ENCODE data around the gene UPK1A. TPM values are rescaled to one million over a fixed set of nuclear protein-coding genes. Genes with fewer than 3 reads are reported as not detected.

UPK1A gene
- total and polyA plus RNA-seq, 2 of the 8 experiments (the other 6 are each of a cell fraction or from before 2014, with no cell fraction given), result 0.56 to 9.9 TPM

DNA sequence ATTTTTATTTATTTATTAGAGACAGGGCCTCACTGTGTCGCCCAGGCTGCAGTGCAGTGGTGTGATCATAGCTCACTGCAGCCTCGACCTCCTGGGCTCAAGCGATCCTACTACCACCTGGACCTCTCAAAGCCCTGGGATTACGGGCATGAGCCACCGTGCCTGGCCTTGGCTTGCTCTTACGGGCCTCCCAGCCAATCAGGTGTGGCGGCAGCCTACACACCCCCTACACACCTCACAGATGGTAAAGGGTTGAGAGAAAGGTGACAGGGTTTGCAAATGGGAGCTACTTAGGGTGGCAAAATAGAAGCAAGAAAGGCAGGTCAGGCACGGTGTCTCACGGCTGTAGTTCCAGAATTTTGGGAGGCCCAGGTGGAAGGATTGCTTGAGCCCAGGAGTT is 37.0 kb downstream of the UPK1A start:
- H2BK120ac ChIP-seq (replicated peaks; ENCODE audit: low read depth, low read length), result no peak overlapping the region
- no peak overlapping the region for H3K23ac ChIP-seq (ENCODE audit: insufficient read length)
- no peak overlapping the region for H2AK5ac ChIP-seq (ENCODE audit: low read depth, low read length)
- peaks cover 4% of the 10 kb centered on the region; the same call in 1 of the 2 replicates for H3K23me2 ChIP-seq (ENCODE audit: low read depth, low read length)
- no peaks in the 10 kb centered on the region; a peak in 1 of 8 replicates for H3K36me3 ChIP-seq (ENCODE audit: control insufficient read depth in 2 of 4, insufficient read depth in 4 of 4, low read length in 3 of 4)
- FAIRE-seq (no peak), DNase-seq (ENCODE audit: low read depth in 1 of 2, low spot score in 2 of 2) (no peak)
- no peak overlapping the region for H3K27ac ChIP-seq (ENCODE audit: low read depth, low read length)
- H4K5ac ChIP-seq (ENCODE audit: insufficient read length, low read depth, low read length), result no peak overlapping the region
- H2BK12ac ChIP-seq (ENCODE audit: low read depth, low read length), result no peak overlapping the region
- peaks cover 2 to 11% (median 11%) of the 10 kb centered on the region in 4 experiments; a peak in 6 of 7 replicates for H3K27me3 ChIP-seq (replicated peaks in 1 of 4; ENCODE audit: control insufficient read depth in 3 of 4, extremely low read depth in 1 of 4, insufficient read depth in 3 of 4, low read length in 3 of 4)
- no peak overlapping the region for H3K56ac ChIP-seq (replicated peaks; ENCODE audit: insufficient read length, low read depth, low read length)
- peak overlapping the region in 1 of 2 experiments; percentile 87; a peak in 1 of 4 replicates for H3K4me2 ChIP-seq (ENCODE audit: insufficient read depth in 1 of 2, low read depth in 2 of 2, low read length in 2 of 2)
- no peak overlapping the region for H2BK15ac ChIP-seq (ENCODE audit: low read length)
- no peaks in the 10 kb centered on the region for H3K79me2 ChIP-seq (ENCODE audit: control insufficient read depth in 1 of 2, insufficient read depth in 2 of 2, low read length in 2 of 2)
- no peaks in the 10 kb centered on the region for H3K79me1 ChIP-seq (ENCODE audit: low read depth, low read length)
- H2AFZ ChIP-seq (ENCODE audit: low read length), result no peak overlapping the region
- no peak overlapping the region for H3K9ac ChIP-seq (replicated peaks in 1 of 4; ENCODE audit: extremely low read depth in 1 of 4, low read depth in 3 of 4, low read length in 3 of 4)
- no peak overlapping the region for H4K8ac ChIP-seq (ENCODE audit: extremely low read depth, insufficient read depth, low read length)
- TF ChIP-seq MAX (IDR thresholded peaks at IDR 0.05) (peak; percentile 40), SP1 (IDR thresholded peaks at IDR 0.05; ENCODE audit: low read depth, low read length) (0 out of 2 replicates have a peak, but pooled peaks have one; percentile 28), POU5F1 (IDR thresholded peaks at IDR 0.05; ENCODE audit: low read depth, low read length) (no peak)
- CTCF ChIA-PET (ENCODE audit: partially characterized antibody), result interaction anchor here (1.0 to 8.4 kb wide), 6 partner anchors 10 to 188 kb away, joined by 3 to 67 read pairs (median 4); no protein-coding TSS in a partner anchor
- peaks cover 0 to 4% (median 3%) of the 10 kb centered on the region in 4 experiments; a peak in 4 of 7 replicates for H3K4me1 ChIP-seq (replicated peaks in 1 of 4; ENCODE audit: control insufficient read depth in 3 of 4, insufficient read depth in 4 of 4, low read length in 3 of 4)
- H3K4ac ChIP-seq (replicated peaks; ENCODE audit: insufficient read length, low read depth, low read length), result no peak overlapping the region
- POLR2A ChIA-PET (ENCODE audit: partially characterized antibody), result interaction anchor here (0.6 to 3.7 kb wide), 7 partner anchors 9 to 160 kb away, joined by 3 to 28 read pairs (median 6); partner anchors contain the start of gene LIN37
- H4K91ac ChIP-seq (replicated peaks; ENCODE audit: insufficient read length, low read length), result no peak overlapping the region
- peaks cover 0 to 3% of the 10 kb centered on the region in 2 experiments; a peak in 1 of 4 replicates for H3K9me3 ChIP-seq (ENCODE audit: insufficient read depth in 2 of 2, low read depth in 1 of 2, low read length in 1 of 2)
- H2BK5ac ChIP-seq (ENCODE audit: low read depth, low read length), result no peak overlapping the region
- no peak overlapping the region for H3K4me3 ChIP-seq (ENCODE audit: extremely low read depth in 1 of 4, insufficient read depth in 2 of 4, low read depth in 3 of 4, low read length in 4 of 4)
- H2BK20ac ChIP-seq (ENCODE audit: low read length), result no peak overlapping the region
- no peak overlapping the region for H3K18ac ChIP-seq (ENCODE audit: extremely low read depth, low read length)
- WGBS, 2 experiments (ENCODE audit: extremely low coverage in 1 of 2, insufficient coverage in 1 of 2, insufficient read length in 1 of 2, insufficient replicate concordance in 2 of 2, low coverage in 1 of 2, low lambda C conversion rate in 2 of 2, missing lambda C conversion rate in 1 of 2), result 52% methylated on average over 9 of the region's 9 CpGs; no CpG with 5 or more reads in 1 of the 2 experiments
- H3K14ac ChIP-seq (ENCODE audit: insufficient read length), result no peak overlapping the region
- H4K20me1 ChIP-seq (replicated peaks in 1 of 2; ENCODE audit: control insufficient read depth in 1 of 2, insufficient read depth in 2 of 2, low read length in 2 of 2), result no peaks in the 10 kb centered on the region

Data from H1 (cell line).